Amniotic epithelial cell (primary cell): ENCODE results near the gene DNAJC6.

Experiments
- DNase-seq: peaks from one replicate; pipeline ENCODE4 v3.0.0-alpha.2; 2010; ENCODE audit warnings: low read depth

DNAJC6 gene

GRCh38 chr1:65407877-65408276 lies 98.5 kb downstream of the DNAJC6 start:
- DNase-seq, result no peak

- DNase-seq, result no peak
Measured at GRCh38 chr1:65409314-65409713, 100.0 kb downstream of the DNAJC6 start.

- DNase-seq, result no peak
Measured at GRCh38 chr1:65409816-65410326, 100.5 kb downstream of the DNAJC6 start.

GRCh38 chr1:65412256-65412983 lies 103.1 kb downstream of the DNAJC6 start:
- no peak for DNase-seq

- peak; percentile 56 for DNase-seq
Measured at GRCh38 chr1:65412984-65413375, 103.6 kb downstream of the DNAJC6 start.

- DNase-seq, result no peak
Measured at GRCh38 chr1:65414538-65414937, 105.2 kb downstream of the DNAJC6 start.

- DNase-seq, result no peak
Measured at GRCh38 chr1:65416767-65417166, 107.4 kb downstream of the DNAJC6 start.

GRCh38 chr1:65417729-65418128 lies 108.4 kb downstream of the DNAJC6 start:
- DNase-seq, result no peak

- no peak for DNase-seq
Measured at GRCh38 chr1:65418522-65419185, 109.3 kb downstream of the DNAJC6 start.

- peak; percentile 97 for DNase-seq
Measured at GRCh38 chr1:65419681-65420589, 110.6 kb downstream of the DNAJC6 start.

- peak; percentile 43 for DNase-seq
Measured at GRCh38 chr1:65420590-65421350, 111.4 kb downstream of the DNAJC6 start, which contains the start of the genes LEPR and LEPROT. LEPR (plus strand) TSS chr1:65420668; CDS start chr1:65565566, 144,898 bp downstream. LEPROT (plus strand) TSS chr1:65420668; CDS start chr1:65420725, 57 bp downstream.

- DNase-seq, result peak; percentile 41
Measured at GRCh38 chr1:65421351-65422025, 112.1 kb downstream of the DNAJC6 start.

GRCh38 chr1:65422241-65423203 lies 113.2 kb downstream of the DNAJC6 start:
- peak; percentile 96 for DNase-seq

- peak; percentile 97 for DNase-seq
Measured at GRCh38 chr1:65423884-65424572, 114.7 kb downstream of the DNAJC6 start.

GRCh38 chr1:65424573-65424889 lies 115.2 kb downstream of the DNAJC6 start:
- DNase-seq, result no peak

- no peak for DNase-seq
Measured at GRCh38 chr1:65425006-65425405, 115.7 kb downstream of the DNAJC6 start.

GRCh38 chr1:65425697-65426096 lies 116.4 kb downstream of the DNAJC6 start:
- DNase-seq, result peak; percentile 96

- no peak for DNase-seq
Measured at GRCh38 chr1:65429078-65429477, 119.7 kb downstream of the DNAJC6 start.

- peak; percentile 94 for DNase-seq
Measured at GRCh38 chr1:65429806-65430205, 120.5 kb downstream of the DNAJC6 start.
